ENCODE measurements around the gene SMYD5.

DNA sequence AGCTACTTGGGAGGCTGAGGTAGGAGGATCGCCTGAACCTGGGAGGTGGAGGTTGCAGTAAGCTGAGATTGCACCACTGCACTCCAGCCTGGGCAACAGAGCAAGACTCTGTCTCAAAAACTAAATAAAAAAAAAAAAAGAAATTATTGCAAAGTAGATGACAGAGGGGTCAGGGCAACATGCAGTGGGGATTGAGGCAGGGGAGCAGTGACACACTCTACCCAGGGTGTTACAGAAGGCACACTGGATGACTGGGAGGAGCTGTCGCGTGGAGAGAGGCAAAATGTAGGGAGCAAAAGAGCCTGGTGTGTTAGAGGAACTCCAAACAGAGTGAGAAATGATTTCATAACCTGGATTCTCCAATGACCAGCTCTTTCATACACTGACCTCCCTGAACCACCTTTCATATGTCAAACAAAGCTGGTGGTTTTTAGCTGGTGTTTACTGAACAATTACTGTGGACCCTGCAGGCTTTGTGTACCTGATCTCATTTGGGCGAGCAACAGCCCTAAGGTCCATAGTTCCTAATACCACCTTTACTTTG is 48.1 kb downstream of the SMYD5 start:
- no peak for TF ChIP-seq CTCF (IDR thresholded peaks at IDR 0.05; ENCODE audit: insufficient read depth, low read depth, low read length)
- TF ChIP-seq EZH2 (IDR thresholded peaks at IDR 0.05; ENCODE audit: insufficient read depth, low read length): no peak

Measured in astrocyte (in vitro differentiated cells and primary cell).